ENCODE measurements around the gene NAP1L4. TPM values are rescaled to one million over a fixed set of nuclear protein-coding genes. Genes with fewer than 3 reads are reported as not detected.

The NAP1L4 gene
- total RNA-seq, 1 experiment from 2014 or later: 144 TPM

DNA sequence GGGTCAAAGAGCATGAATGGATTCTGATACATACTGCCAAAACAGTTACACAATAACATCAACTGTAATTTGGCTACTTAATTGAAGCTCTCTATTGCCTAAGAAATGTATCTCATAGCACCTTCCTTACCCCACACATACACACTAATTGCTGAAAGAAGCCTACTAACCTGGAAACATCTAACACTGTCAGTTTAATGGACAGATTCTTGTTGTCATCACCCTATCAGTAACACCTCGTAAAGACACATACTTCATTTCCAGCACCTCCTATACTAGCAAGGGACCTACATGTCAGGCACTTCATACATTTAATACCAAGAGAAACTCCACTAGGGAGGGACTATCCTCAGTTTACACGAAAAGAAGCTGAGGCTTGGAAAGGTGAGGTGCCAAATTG is 9.9 kb downstream of the NAP1L4 start:
- Histone ChIP-seq H3K9me2 (ENCODE audit: insufficient read depth) (no peaks in the 10 kb centered on the region), H3K27ac (ENCODE audit: low read depth, low read length) (no peak overlapping the region), H4K20me1 (ENCODE audit: insufficient read depth) (peaks cover 23% of the 10 kb centered on the region; the same call in 1 of the 2 replicates), H3K27me3 (ENCODE audit: insufficient read depth, low read length) (no peaks in the 10 kb centered on the region), H3K79me2 (ENCODE audit: insufficient read depth, low read length) (peaks cover 100% of the 10 kb centered on the region), H3K4me2 (ENCODE audit: low read length) (no peak overlapping the region), H2AFZ (ENCODE audit: low read depth, low read length, poor library complexity, severe bottlenecking) (no peak overlapping the region), H3K36me3 (ENCODE audit: control insufficient read depth in 1 of 2, insufficient read depth in 2 of 2, low read length in 2 of 2) (peaks cover 16 to 17% of the 10 kb centered on the region in 2 experiments), H3K4me1 (ENCODE audit: control insufficient read depth in 1 of 2, insufficient read depth in 2 of 2, low read length in 2 of 2) (no peaks in the 10 kb centered on the region), H3K9ac (ENCODE audit: low read length) (no peak overlapping the region), H3K4me3 (replicated peaks in 1 of 2; ENCODE audit: low read depth in 1 of 2, low read length in 2 of 2) (no peak overlapping the region), H3K9me3 (ENCODE audit: control insufficient read depth in 1 of 2, insufficient read depth in 1 of 2, low read depth in 1 of 2, low read length in 2 of 2) (no peaks in the 10 kb centered on the region)
- ATAC-seq (no peak), DNase-seq (ENCODE audit: low read depth, low spot score) (no peak)
- ChIA-PET CTCF (no interaction called here), POLR2A (no interaction called here), RAD21 (ENCODE audit: low non-redundant PET in 1 of 2, low total read pairs in 2 of 2, uncharacterized antibody in 2 of 2, unreplicated experiment in 2 of 2) (no interaction called here)
- BruUV-seq (replicated peaks): no TSS peak
- intact Hi-C loops (cut with micrococcal nuclease): no loop called here
- TF ChIP-seq, protein P1, sequence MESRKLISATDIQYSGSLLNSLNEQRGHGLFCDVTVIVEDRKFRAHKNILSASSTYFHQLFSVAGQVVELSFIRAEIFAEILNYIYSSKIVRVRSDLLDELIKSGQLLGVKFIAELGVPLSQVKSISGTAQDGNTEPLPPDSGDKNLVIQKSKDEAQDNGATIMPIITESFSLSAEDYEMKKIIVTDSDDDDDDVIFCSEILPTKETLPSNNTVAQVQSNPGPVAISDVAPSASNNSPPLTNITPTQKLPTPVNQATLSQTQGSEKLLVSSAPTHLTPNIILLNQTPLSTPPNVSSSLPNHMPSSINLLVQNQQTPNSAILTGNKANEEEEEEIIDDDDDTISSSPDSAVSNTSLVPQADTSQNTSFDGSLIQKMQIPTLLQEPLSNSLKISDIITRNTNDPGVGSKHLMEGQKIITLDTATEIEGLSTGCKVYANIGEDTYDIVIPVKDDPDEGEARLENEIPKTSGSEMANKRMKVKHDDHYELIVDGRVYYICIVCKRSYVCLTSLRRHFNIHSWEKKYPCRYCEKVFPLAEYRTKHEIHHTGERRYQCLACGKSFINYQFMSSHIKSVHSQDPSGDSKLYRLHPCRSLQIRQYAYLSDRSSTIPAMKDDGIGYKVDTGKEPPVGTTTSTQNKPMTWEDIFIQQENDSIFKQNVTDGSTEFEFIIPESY (IDR thresholded peaks at IDR 0.05; ENCODE audit: extremely low read depth, insufficient replicate concordance, low read length): no peak
- TF ChIP-seq, protein P2, sequence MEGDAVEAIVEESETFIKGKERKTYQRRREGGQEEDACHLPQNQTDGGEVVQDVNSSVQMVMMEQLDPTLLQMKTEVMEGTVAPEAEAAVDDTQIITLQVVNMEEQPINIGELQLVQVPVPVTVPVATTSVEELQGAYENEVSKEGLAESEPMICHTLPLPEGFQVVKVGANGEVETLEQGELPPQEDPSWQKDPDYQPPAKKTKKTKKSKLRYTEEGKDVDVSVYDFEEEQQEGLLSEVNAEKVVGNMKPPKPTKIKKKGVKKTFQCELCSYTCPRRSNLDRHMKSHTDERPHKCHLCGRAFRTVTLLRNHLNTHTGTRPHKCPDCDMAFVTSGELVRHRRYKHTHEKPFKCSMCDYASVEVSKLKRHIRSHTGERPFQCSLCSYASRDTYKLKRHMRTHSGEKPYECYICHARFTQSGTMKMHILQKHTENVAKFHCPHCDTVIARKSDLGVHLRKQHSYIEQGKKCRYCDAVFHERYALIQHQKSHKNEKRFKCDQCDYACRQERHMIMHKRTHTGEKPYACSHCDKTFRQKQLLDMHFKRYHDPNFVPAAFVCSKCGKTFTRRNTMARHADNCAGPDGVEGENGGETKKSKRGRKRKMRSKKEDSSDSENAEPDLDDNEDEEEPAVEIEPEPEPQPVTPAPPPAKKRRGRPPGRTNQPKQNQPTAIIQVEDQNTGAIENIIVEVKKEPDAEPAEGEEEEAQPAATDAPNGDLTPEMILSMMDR (IDR thresholded peaks at IDR 0.05 in 2 of 3, conservative IDR thresholded peaks at IDR 0.05 in 1 of 3; ENCODE audit: borderline replicate concordance in 1 of 3, insufficient read depth in 1 of 3, low read depth in 2 of 3, low read length in 2 of 3): no peak
- TF ChIP-seq JUND (IDR thresholded peaks at IDR 0.05) (no peak), ZFX (IDR thresholded peaks at IDR 0.05) (no peak), SRF (IDR thresholded peaks at IDR 0.05; ENCODE audit: low read depth) (no peak), FOSL1 (IDR thresholded peaks at IDR 0.05; ENCODE audit: low read depth) (no peak), EZH2phosphoT487 (IDR thresholded peaks at IDR 0.05; ENCODE audit: borderline replicate concordance) (no peak)
- TF ChIP-seq, protein P3, sequence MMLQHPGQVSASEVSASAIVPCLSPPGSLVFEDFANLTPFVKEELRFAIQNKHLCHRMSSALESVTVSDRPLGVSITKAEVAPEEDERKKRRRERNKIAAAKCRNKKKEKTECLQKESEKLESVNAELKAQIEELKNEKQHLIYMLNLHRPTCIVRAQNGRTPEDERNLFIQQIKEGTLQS (IDR thresholded peaks at IDR 0.05): no peak
- TF ChIP-seq, protein P4, sequence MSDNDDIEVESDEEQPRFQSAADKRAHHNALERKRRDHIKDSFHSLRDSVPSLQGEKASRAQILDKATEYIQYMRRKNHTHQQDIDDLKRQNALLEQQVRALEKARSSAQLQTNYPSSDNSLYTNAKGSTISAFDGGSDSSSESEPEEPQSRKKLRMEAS (IDR thresholded peaks at IDR 0.05): no peak

Measured in HCT116 (cell line).